HepG2 (cell line): Measurements from ENCODE around the gene LRP1-AS. TPM values are rescaled to one million over a fixed set of nuclear protein-coding genes. Genes with fewer than 3 reads are reported as not detected.

Source experiments
- ATAC-seq: fragments of 200-7000 bp; cut with Tn5 transposase; 3 replicates; pipeline ENCODE4 v1.9.1; 2020; ENCODE audit warnings: mild to moderate bottlenecking, moderate library complexity
- BruUV-seq: library from RNA; stranded (reverse); fragments of 400-500 nt; replicated peaks from 2 replicates; lab custom pipeline; 2021; lab: Mats Ljungman, UMichigan
- CTCF ChIA-PET: fragments of 300-600 bp; formaldehyde crosslinking; extraction: SDS; loops from one replicate; lab custom pipeline; 2021; ENCODE audit warnings: low total read pairs, inconsistent platforms, low intra/inter-chr PET ratio; lab: Yijun Ruan, JAX
- POLR2A ChIA-PET: fragments of 350-600 bp; sonication (Branson Sonifier 250); formaldehyde crosslinking; loops from one replicate; lab custom pipeline; 2020; ENCODE audit warnings: antibody characterized with exemption, inconsistent platforms; lab: Yijun Ruan, JAX
- DNase-seq: peaks from one replicate; pipeline ENCODE4 v3.0.0-alpha.2; 2015; ENCODE audit warnings: low spot score
- FAIRE-seq: peaks from 3 replicates; lab custom pipeline; 2011; peaks lifted over from hg19 to GRCh38; lab: Jason Lieb, UNC
- H2AFZ ChIP-seq: one replicate; pipeline ENCODE4 v1.6.1; 2011; ENCODE audit warnings: low read length, inconsistent platforms
- H3K27ac ChIP-seq: fragments of 300-600 bp; 3 replicates; pipeline ENCODE4 v1.8.0; 2011; ENCODE audit warnings: mixed run types, mild to moderate bottlenecking, mixed read lengths, low read length, inconsistent platforms; ENCODE audit not compliant: insufficient read depth; ENCODE audit errors: extremely low read length
- H3K27me3 ChIP-seq, 2 experiments: fragments of 200-600 bp in 1 of 2; 2 replicates in 1 of 2; 3 replicates in 1 of 2; pipeline versions ENCODE4 v1.6.0 to v1.8.0; 2011; ENCODE audit warnings: low read length in 2 of 2, mild to moderate bottlenecking in 2 of 2, moderate library complexity in 2 of 2, inconsistent platforms in 1 of 2; ENCODE audit not compliant: insufficient read depth in 2 of 2, control insufficient read depth in 1 of 2
- H3K36me3 ChIP-seq, 2 experiments: fragments of 200-600 bp in 1 of 2; replicated peaks in 1 of 2; 2 replicates in 1 of 2; 3 replicates in 1 of 2; pipeline versions ENCODE4 v1.5.1 to v1.8.0; 2011; ENCODE audit warnings: low read length in 2 of 2, inconsistent platforms in 1 of 2; ENCODE audit not compliant: insufficient read depth in 2 of 2, control insufficient read depth in 1 of 2
- H3K4me1 ChIP-seq: 2 replicates; pipeline ENCODE4 v1.5.1; 2012; ENCODE audit warnings: low read length, inconsistent platforms; ENCODE audit not compliant: insufficient read depth
- H3K4me2 ChIP-seq: 2 replicates; pipeline ENCODE4 v1.6.0; 2011; ENCODE audit warnings: low read depth, low read length, inconsistent platforms
- H3K4me3 ChIP-seq, 3 experiments: fragments of 200-600 bp in 1 of 3; sonication (generic), shearing (Covaris generic) in 1 of 3; replicated peaks in 1 of 3; 2 replicates each; pipeline ENCODE4 v1.5.1; 2011 to 2016; ENCODE audit warnings: low read length in 3 of 3, inconsistent platforms in 2 of 3, low read depth in 2 of 3, mild to moderate bottlenecking in 2 of 3, control low read depth in 1 of 3, mixed read lengths in 1 of 3; ENCODE audit not compliant: insufficient read depth in 1 of 3
- H3K79me2 ChIP-seq: one replicate; pipeline ENCODE4 v1.6.1; 2011; ENCODE audit warnings: low read length, inconsistent platforms; ENCODE audit not compliant: insufficient read depth
- H3K9ac ChIP-seq: 2 replicates; pipeline ENCODE4 v1.6.0; 2011; ENCODE audit warnings: mild to moderate bottlenecking, low read depth, low read length, inconsistent platforms; ENCODE audit not compliant: insufficient read depth
- H3K9me3 ChIP-seq: 2 replicates; pipeline ENCODE4 v1.5.1; 2012; ENCODE audit warnings: mild to moderate bottlenecking, low read length
- H4K20me1 ChIP-seq: 2 replicates; pipeline ENCODE4 v1.6.0; 2011; ENCODE audit warnings: inconsistent platforms, mild to moderate bottlenecking, low read length, moderate library complexity; ENCODE audit not compliant: insufficient read depth
- CEBPG ChIP-seq: IDR thresholded peaks from 2 replicates; pipeline ENCODE4 v1.6.1; 2016
- HOXA9 ChIP-seq: sonication (generic); formaldehyde crosslinking; IDR thresholded peaks from 2 replicates; pipeline ENCODE4 v1.8.1; 2022; ENCODE audit warnings: missing genetic modification reagents, mild to moderate bottlenecking, moderate library complexity, borderline replicate concordance
- PRDM15 ChIP-seq: sonication (generic); formaldehyde crosslinking; IDR thresholded peaks from 2 replicates; pipeline ENCODE4 v1.4.0; 2020; ENCODE audit warnings: missing genetic modification reagents
- SKIL ChIP-seq: sonication (generic); formaldehyde crosslinking; IDR thresholded peaks from 2 replicates; pipeline ENCODE4 v1.8.0; 2022; ENCODE audit warnings: missing genetic modification reagents, mild to moderate bottlenecking, moderate library complexity, borderline replicate concordance
- TAF15 ChIP-seq: fragments of 200-400 bp; formaldehyde crosslinking; IDR thresholded peaks from one replicate; pipeline ENCODE4 v1.6.1; 2018; ENCODE audit warnings: mild to moderate bottlenecking, low read depth, low read length; ENCODE audit not compliant: poor library complexity, severe bottlenecking
- ZNF253 ChIP-seq: sonication (generic); formaldehyde crosslinking; IDR thresholded peaks from 2 replicates; pipeline ENCODE4 v1.8.0; 2022; ENCODE audit warnings: mild to moderate bottlenecking, missing genetic modification reagents, borderline replicate concordance
- ZNF557 ChIP-seq: sonication (generic); formaldehyde crosslinking; IDR thresholded peaks from 2 replicates; pipeline ENCODE4 v1.4.0; 2020; ENCODE audit warnings: missing genetic modification reagents
- ZNF639 ChIP-seq: conservative IDR thresholded peaks from 2 replicates; pipeline ENCODE4 v1.6.1; 2018; ENCODE audit warnings: missing genetic modification reagents
- ZNF646 ChIP-seq: sonication (generic); formaldehyde crosslinking; IDR thresholded peaks from 2 replicates; pipeline ENCODE4 v1.9.0; 2021; ENCODE audit warnings: mild to moderate bottlenecking, missing genetic modification reagents
- whole genome bisulfite sequencing: methylation state at CpG from one replicate; pipeline ENCODE4 v1.1.6; 2017; ENCODE audit warnings: low lambda C conversion rate; 5-methylcytosine and 5-hydroxymethylcytosine counted together
- in situ Hi-C: cut with HindIII; loops from 2 replicates; pipeline ENCODE4 v1.10.0; 2017; ENCODE audit warnings: low pct_unique_long_range_greater_than_20kb; ENCODE audit not compliant: extremely low pct_ligation_motif_present
- intact Hi-C: fragments of 100-400 bp; cut with micrococcal nuclease; formaldehyde crosslinking; loops from one replicate; pipeline ENCODE4 v1.10.0; 2022; ENCODE audit not compliant: unreplicated experiment
- polyA plus RNA-seq, 8 experiments: library from polyadenylated mRNA; depleted of rRNA in 3 of 8; stranded (reverse) in 7 of 8; unstranded in 1 of 8; fragments of >200 nt; fragmentation: Illumina TruSeq in 4 of 8; extraction: Trizol in 4 of 8; gene quantifications; 2 replicates each; pipeline versions ENCODE4 v1.2.1 to v1.2.3, GENCODE V29; 2011 to 2016; ENCODE audit warnings: low read depth in 4 of 8, missing spikeins in 1 of 8, mixed read lengths in 1 of 8; ENCODE audit not compliant: insufficient read depth in 1 of 8
- total RNA-seq, 5 experiments: library from RNA; depleted of rRNA; stranded (reverse); fragments of >200 nt; fragmentation: Illumina TruSeq; extraction: Trizol; gene quantifications; 2 replicates each; pipeline ENCODE4 v1.2.3, GENCODE V29; 2016; ENCODE audit warnings: low read depth in 1 of 5

LRP1-AS gene
- total and polyA plus RNA-seq, 2 of the 13 experiments (the other 11 are each of a cell fraction or from before 2014, with no cell fraction given), result 0.20 TPM; not detected in 1

- H3K4me3 ChIP-seq, result no peak overlapping the region
- no peak overlapping the region for H3K9ac ChIP-seq
- DNase-seq (no peak), FAIRE-seq (no peak), ATAC-seq (no peak)
- CTCF ChIA-PET, result no interaction called here
- H3K27ac ChIP-seq, result no peak overlapping the region
- no TSS peak for BruUV-seq
- no peaks in the 10 kb centered on the region for H3K9me3 ChIP-seq
- no peaks in the 10 kb centered on the region for H3K27me3 ChIP-seq
- in situ Hi-C loops, result no loop called here
- TF ChIP-seq PRDM15 (CRISPR knock-in tag), result no peak
- no peak for TF ChIP-seq CEBPG (CRISPR knock-in tag)
- TF ChIP-seq ZNF639 (CRISPR knock-in tag), result no peak
- TF ChIP-seq SKIL (CRISPR knock-in tag), result no peak
- TF ChIP-seq ZNF253 (CRISPR knock-in tag), result no peak
- TF ChIP-seq ZNF557 (CRISPR knock-in tag), result no peak
- no peak for TF ChIP-seq HOXA9 (CRISPR knock-in tag)
- TF ChIP-seq TAF15, result no peak
- no peak for TF ChIP-seq ZNF646 (CRISPR knock-in tag)
- H2AFZ ChIP-seq, result no peak overlapping the region
- peaks cover 49 to 87% of the 10 kb centered on the region in 2 experiments for H3K36me3 ChIP-seq
- WGBS, result 97% methylated on average over 6 of the region's 10 CpGs
- no peaks in the 10 kb centered on the region for H3K4me1 ChIP-seq
- no peak overlapping the region for H3K4me2 ChIP-seq
- H4K20me1 ChIP-seq, result no peaks in the 10 kb centered on the region
- POLR2A ChIA-PET, result interaction anchor here (3.4 to 7.8 kb wide), 2 partner anchors 18 to 39 kb away, joined by 11 to 103 read pairs; partner anchors contain the start of gene LRP1
- intact Hi-C loops, result no loop called here
- no peaks in the 10 kb centered on the region for H3K79me2 ChIP-seq
Measured at GRCh38 chr12:57166971-57167371, 19.6 kb upstream of the LRP1-AS start.
